ENCODE results near the gene STAC3.

GRCh38 chr12:57218030-57218853 lies 32.7 kb downstream of the STAC3 start:
- TF ChIP-seq, protein P1, sequence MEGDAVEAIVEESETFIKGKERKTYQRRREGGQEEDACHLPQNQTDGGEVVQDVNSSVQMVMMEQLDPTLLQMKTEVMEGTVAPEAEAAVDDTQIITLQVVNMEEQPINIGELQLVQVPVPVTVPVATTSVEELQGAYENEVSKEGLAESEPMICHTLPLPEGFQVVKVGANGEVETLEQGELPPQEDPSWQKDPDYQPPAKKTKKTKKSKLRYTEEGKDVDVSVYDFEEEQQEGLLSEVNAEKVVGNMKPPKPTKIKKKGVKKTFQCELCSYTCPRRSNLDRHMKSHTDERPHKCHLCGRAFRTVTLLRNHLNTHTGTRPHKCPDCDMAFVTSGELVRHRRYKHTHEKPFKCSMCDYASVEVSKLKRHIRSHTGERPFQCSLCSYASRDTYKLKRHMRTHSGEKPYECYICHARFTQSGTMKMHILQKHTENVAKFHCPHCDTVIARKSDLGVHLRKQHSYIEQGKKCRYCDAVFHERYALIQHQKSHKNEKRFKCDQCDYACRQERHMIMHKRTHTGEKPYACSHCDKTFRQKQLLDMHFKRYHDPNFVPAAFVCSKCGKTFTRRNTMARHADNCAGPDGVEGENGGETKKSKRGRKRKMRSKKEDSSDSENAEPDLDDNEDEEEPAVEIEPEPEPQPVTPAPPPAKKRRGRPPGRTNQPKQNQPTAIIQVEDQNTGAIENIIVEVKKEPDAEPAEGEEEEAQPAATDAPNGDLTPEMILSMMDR (IDR thresholded peaks at IDR 0.05): no peak
- TF ChIP-seq POLR2A (IDR thresholded peaks at IDR 0.05): no peak
